MM.1S (cell line): ENCODE data around the gene PLCH1.

Experiments used
- DNase-seq: peaks from one replicate; pipeline ENCODE4 v3.0.0-alpha.2; 2015
- H2AFZ ChIP-seq: fragments of 300-600 bp; sonication (generic); 2 replicates; pipeline ENCODE4 v1.6.0; 2016; ENCODE audit warnings: antibody characterized with exemption, low read length
- H3F3A ChIP-seq: fragments of 300-600 bp; sonication (generic); 2 replicates; pipeline ENCODE4 v1.6.1; 2016; ENCODE audit warnings: mild to moderate bottlenecking, antibody characterized with exemption, low read length, moderate library complexity, mixed read lengths; ENCODE audit not compliant: insufficient read depth
- H3K27ac ChIP-seq: fragments of 300-600 bp; sonication (generic); 2 replicates; pipeline ENCODE4 v1.5.1; 2016; ENCODE audit warnings: mild to moderate bottlenecking, low read length
- H3K27me3 ChIP-seq: fragments of 300-600 bp; sonication (generic); replicated peaks from 2 replicates; pipeline ENCODE4 v1.6.0; 2016; ENCODE audit warnings: low read length; ENCODE audit not compliant: insufficient read depth
- H3K36me3 ChIP-seq: fragments of 300-600 bp; sonication (generic); replicated peaks from 2 replicates; pipeline ENCODE4 v1.6.1; 2016; ENCODE audit warnings: mild to moderate bottlenecking, low read length, mixed read lengths; ENCODE audit not compliant: insufficient read depth
- H3K4me1 ChIP-seq: fragments of 300-600 bp; sonication (generic); 2 replicates; pipeline ENCODE4 v1.6.1; 2016; ENCODE audit warnings: low read length, mixed read lengths
- H3K4me2 ChIP-seq: fragments of 300-600 bp; sonication (generic); 2 replicates; pipeline ENCODE4 v1.6.0; 2016; ENCODE audit warnings: low read depth, low read length
- H3K4me3 ChIP-seq: fragments of 300-600 bp; sonication (generic); 2 replicates; pipeline ENCODE4 v1.5.1; 2016; ENCODE audit warnings: low read length, mixed read lengths
- H3K79me2 ChIP-seq: fragments of 300-600 bp; sonication (generic); 2 replicates; pipeline ENCODE4 v1.6.1; 2016; ENCODE audit warnings: mixed run types, low read length, mixed read lengths
- H3K9ac ChIP-seq: fragments of 300-600 bp; sonication (generic); 2 replicates; pipeline ENCODE4 v1.6.1; 2016; ENCODE audit warnings: low read length, mixed read lengths
- H3K9me2 ChIP-seq: fragments of 300-600 bp; sonication (generic); replicated peaks from 2 replicates; pipeline ENCODE4 v1.6.1; 2016; ENCODE audit warnings: mild to moderate bottlenecking, low read length, mixed read lengths; ENCODE audit not compliant: insufficient read depth
- H3K9me3 ChIP-seq: fragments of 300-600 bp; sonication (generic); replicated peaks from 2 replicates; pipeline ENCODE4 v1.6.1; 2016; ENCODE audit warnings: mild to moderate bottlenecking, low read length, mixed read lengths; ENCODE audit not compliant: insufficient read depth
- H4K20me1 ChIP-seq: fragments of 300-600 bp; sonication (generic); 2 replicates; pipeline ENCODE4 v1.6.1; 2016; ENCODE audit warnings: mild to moderate bottlenecking, low read length, moderate library complexity, mixed read lengths; ENCODE audit not compliant: insufficient read depth
- CTCF ChIP-seq: fragments of 300-600 bp; sonication (generic); IDR thresholded peaks from 2 replicates; pipeline ENCODE4 v1.5.1; 2016; ENCODE audit warnings: antibody characterized with exemption, low read length, mixed read lengths
- EZH2 ChIP-seq: fragments of 300-600 bp; sonication (generic); optimal IDR thresholded peaks from 2 replicates; pipeline ENCODE3; 2017; ENCODE audit warnings: low read depth, mild to moderate bottlenecking, antibody characterized with exemption, low read length, mixed read lengths
- EZH2phosphoT487 ChIP-seq: fragments of 300-600 bp; sonication (generic); IDR thresholded peaks from 2 replicates; pipeline ENCODE4 v1.6.1; 2018; ENCODE audit warnings: antibody characterized with exemption, low read length

Gene PLCH1

GRCh38 chr3:155704771-155705559 is 39.9 kb downstream of the PLCH1 start:
- Histone ChIP-seq H3K79me2 (no peaks in the 10 kb centered on the region), H3K9me2 (no peaks in the 10 kb centered on the region), H3K4me1 (no peaks in the 10 kb centered on the region), H3K27ac (no peak overlapping the region), H3F3A (no peaks in the 10 kb centered on the region), H2AFZ (no peak overlapping the region), H3K9me3 (no peaks in the 10 kb centered on the region), H3K9ac (no peak overlapping the region), H3K4me3 (no peak overlapping the region), H3K27me3 (no peaks in the 10 kb centered on the region), H3K4me2 (no peak overlapping the region), H4K20me1 (no peaks in the 10 kb centered on the region), H3K36me3 (no peaks in the 10 kb centered on the region)
- no peak for DNase-seq
- TF ChIP-seq CTCF, result no peak
- no peak for TF ChIP-seq EZH2phosphoT487
- no peak for TF ChIP-seq EZH2

- no peak for TF ChIP-seq CTCF
- no peak for TF ChIP-seq EZH2phosphoT487
- no peak for TF ChIP-seq EZH2
- no peak overlapping the region for H2AFZ ChIP-seq
- no peaks in the 10 kb centered on the region for H3K9me2 ChIP-seq
- H3K9ac ChIP-seq, result no peak overlapping the region
- no peak overlapping the region for H3K4me3 ChIP-seq
- no peaks in the 10 kb centered on the region for H3F3A ChIP-seq
- H4K20me1 ChIP-seq, result no peaks in the 10 kb centered on the region
- H3K4me1 ChIP-seq, result no peaks in the 10 kb centered on the region
- H3K36me3 ChIP-seq, result no peaks in the 10 kb centered on the region
- no peak overlapping the region for H3K27ac ChIP-seq
- H3K79me2 ChIP-seq, result no peaks in the 10 kb centered on the region
- no peaks in the 10 kb centered on the region for H3K27me3 ChIP-seq
- no peaks in the 10 kb centered on the region for H3K9me3 ChIP-seq
- no peak overlapping the region for H3K4me2 ChIP-seq
- DNase-seq, result no peak
Measured at GRCh38 chr3:155704061-155704460, 40.8 kb downstream of the PLCH1 start.

- Histone ChIP-seq H3K9me2 (no peaks in the 10 kb centered on the region), H4K20me1 (no peaks in the 10 kb centered on the region), H3K27ac (no peak overlapping the region), H3K27me3 (no peaks in the 10 kb centered on the region), H3K4me1 (no peaks in the 10 kb centered on the region), H3K4me2 (no peak overlapping the region), H3K9ac (no peak overlapping the region), H2AFZ (no peak overlapping the region), H3K36me3 (no peaks in the 10 kb centered on the region), H3K79me2 (no peaks in the 10 kb centered on the region), H3F3A (no peaks in the 10 kb centered on the region), H3K4me3 (no peak overlapping the region), H3K9me3 (no peaks in the 10 kb centered on the region)
- no peak for DNase-seq
- TF ChIP-seq CTCF, result no peak
- TF ChIP-seq EZH2, result no peak
- TF ChIP-seq EZH2phosphoT487, result no peak
Measured at GRCh38 chr3:155702745-155703591, 41.9 kb downstream of the PLCH1 start.
